ENCODE results near the gene NHLRC2. TPM values are rescaled to one million over a fixed set of nuclear protein-coding genes. Genes with fewer than 3 reads are reported as not detected.

NHLRC2 gene
- total and polyA plus RNA-seq, 2 donors (not counting 3 experiments of a cell fraction or from before 2014, with no cell fraction given), result 5.2 to 28.2 TPM

DNA sequence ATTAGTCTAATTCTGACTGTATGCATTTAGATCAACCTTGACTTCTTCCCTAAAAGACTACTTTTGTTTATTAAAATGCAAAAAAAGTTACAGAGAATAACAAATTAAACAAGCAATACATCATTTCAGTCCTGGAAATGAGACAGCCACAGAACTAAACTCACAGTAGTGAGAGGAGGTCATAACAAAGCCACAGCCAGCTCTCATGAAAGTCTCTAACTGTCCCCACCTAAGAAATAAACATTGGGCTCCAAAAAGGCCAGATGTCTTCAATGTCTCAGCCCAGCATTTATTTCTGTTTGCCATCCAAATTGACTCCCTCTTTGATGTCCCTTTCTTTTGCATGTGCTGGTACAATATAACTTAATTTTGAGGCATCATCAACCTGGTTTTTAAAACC, 74.4 kb downstream of the NHLRC2 start:
- POLR2A ChIA-PET, result no interaction called here
- BruUV-seq (replicated peaks), result no TSS peak
- Histone ChIP-seq H4K20me1 (replicated peaks; ENCODE audit: control insufficient read depth, extremely low read depth, insufficient read depth, low read length) (no peaks in the 10 kb centered on the region), H3K9me1 (replicated peaks; ENCODE audit: control insufficient read depth, extremely low read depth, insufficient read depth, low read length) (no peaks in the 10 kb centered on the region), H3K4me2 (ENCODE audit: insufficient read depth, low read length) (no peak overlapping the region), H3K9me3 (replicated peaks; ENCODE audit: control insufficient read depth, insufficient read depth, low read length) (no peaks in the 10 kb centered on the region), H3K27me3 (ENCODE audit: control insufficient read depth in 2 of 2, insufficient read depth in 2 of 2, low read length in 2 of 2) (no peaks in the 10 kb centered on the region), H3K4me1 (ENCODE audit: control insufficient read depth, extremely low read depth, insufficient read depth, low read length) (peaks cover 22% of the 10 kb centered on the region), H3K4me3 (replicated peaks in 1 of 3; ENCODE audit: insufficient read depth in 1 of 3, low read depth in 1 of 3, low read length in 3 of 3) (no peak overlapping the region), H3K9ac (replicated peaks; ENCODE audit: extremely low read depth, insufficient read depth, low read length) (no peak overlapping the region), H3K36me3 (ENCODE audit: control insufficient read depth in 2 of 2, extremely low read depth in 1 of 2, insufficient read depth in 2 of 2, low read length in 2 of 2) (no peaks in the 10 kb centered on the region), H2AFZ (ENCODE audit: low read depth, low read length) (no peak overlapping the region), H3K27ac (ENCODE audit: insufficient read depth, low read depth, low read length) (no peak overlapping the region), H3K79me2 (ENCODE audit: control insufficient read depth, insufficient read depth, low read length) (no peaks in the 10 kb centered on the region)
- FAIRE-seq (no peak), DNase-seq (ENCODE audit: low read depth, low spot score) (no peak)
- CTCF ChIA-PET, result interaction anchor here (1.0 kb wide), 1 partner anchor 34 kb away, joined by 3 read pairs; no protein-coding TSS in a partner anchor
- intact Hi-C loops (cut with micrococcal nuclease), result no loop called here
- dilution Hi-C loops (cut with MboI; ENCODE audit: extremely low pct_ligation_motif_present, low sequenced_read_pairs), result no loop called here
- TF ChIP-seq GATA2 (IDR thresholded peaks at IDR 0.05; ENCODE audit: insufficient read depth, insufficient read length, low read depth, low read length) (no peak), POLR2A (IDR thresholded peaks at IDR 0.05; ENCODE audit: low read depth, low read length) (no peak), POLR2AphosphoS5 (IDR thresholded peaks at IDR 0.05; ENCODE audit: insufficient read depth, low read depth, low read length) (no peak), MAX (IDR thresholded peaks at IDR 0.05; ENCODE audit: insufficient read depth, insufficient read length) (no peak), CTCF (IDR thresholded peaks at IDR 0.05; ENCODE audit: extremely low read depth in 1 of 2, insufficient read depth in 1 of 2, low read depth in 1 of 2, low read length in 2 of 2) (no peak), EZH2 (IDR thresholded peaks at IDR 0.05; ENCODE audit: borderline replicate concordance, low read depth, low read length, severe bottlenecking) (no peak), FOS (IDR thresholded peaks at IDR 0.05; ENCODE audit: borderline replicate concordance, insufficient read depth, low read length) (no peak), JUN (IDR thresholded peaks at IDR 0.05; ENCODE audit: borderline replicate concordance, insufficient read depth, insufficient read length, low read depth) (no peak), MYC (IDR thresholded peaks at IDR 0.05; ENCODE audit: low read depth, low read length) (no peak)

All from endothelial cell of umbilical vein (primary cell).